Left ventricle myocardium inferior (tissue), 1 donor: ENCODE data around the gene SLC31A1. TPM values are rescaled to one million over a fixed set of nuclear protein-coding genes. Genes with fewer than 3 reads are reported as not detected.
A peak's percentile ranks its signal among the peaks of the same experiment; 100 is the strongest.

Source experiments
- DNase-seq: peaks from one replicate; pipeline ENCODE4 v3.0.0-alpha.2; 2020
- H3K27ac ChIP-seq: fragments of 200-600 bp; replicated peaks from 2 replicates; pipeline ENCODE4 v1.8.0; 2021
- H3K27me3 ChIP-seq: fragments of 200-600 bp; 2 replicates; pipeline ENCODE4 v1.8.0; 2021; ENCODE audit warnings: low read depth
- H3K36me3 ChIP-seq: fragments of 200-600 bp; 2 replicates; pipeline ENCODE4 v1.8.0; 2021
- H3K4me1 ChIP-seq: fragments of 200-600 bp; 2 replicates; pipeline ENCODE4 v1.8.0; 2021
- H3K4me3 ChIP-seq: fragments of 200-600 bp; 2 replicates; pipeline ENCODE4 v1.8.0; 2021; ENCODE audit warnings: mild to moderate bottlenecking, moderate library complexity
- H3K9me3 ChIP-seq: fragments of 200-600 bp; replicated peaks from 2 replicates; pipeline ENCODE4 v1.8.0; 2021
- intact Hi-C: fragments of 100-400 bp; cut with micrococcal nuclease; formaldehyde crosslinking; loops from one replicate; pipeline ENCODE4 v1.11.0; 2022
- total RNA-seq: library from RNA; stranded (reverse); fragmentation: NEBNext Ultra II Directional; extraction: Animal tissue kit (Norgen Biotek cat#: 25700); gene quantifications from one replicate; pipeline ENCODE4 v1.2.1, GENCODE V29; 2021
- TF ChIP-seq, protein P1 (sequence below): fragments of 200-600 bp; IDR thresholded peaks from 2 replicates; pipeline ENCODE4 v1.8.0; 2021; ENCODE audit warnings: antibody characterized with exemption, mild to moderate bottlenecking, borderline replicate concordance
- donor health status: DM: no; HTN: yes; CAD: no; lungs with severe emphysema.

The SLC31A1 gene
- total RNA-seq, 1 donor from 2014 or later = 12.6 TPM

- no peak for DNase-seq
- intact Hi-C loops = no loop called here
- TF ChIP-seq, protein P1, sequence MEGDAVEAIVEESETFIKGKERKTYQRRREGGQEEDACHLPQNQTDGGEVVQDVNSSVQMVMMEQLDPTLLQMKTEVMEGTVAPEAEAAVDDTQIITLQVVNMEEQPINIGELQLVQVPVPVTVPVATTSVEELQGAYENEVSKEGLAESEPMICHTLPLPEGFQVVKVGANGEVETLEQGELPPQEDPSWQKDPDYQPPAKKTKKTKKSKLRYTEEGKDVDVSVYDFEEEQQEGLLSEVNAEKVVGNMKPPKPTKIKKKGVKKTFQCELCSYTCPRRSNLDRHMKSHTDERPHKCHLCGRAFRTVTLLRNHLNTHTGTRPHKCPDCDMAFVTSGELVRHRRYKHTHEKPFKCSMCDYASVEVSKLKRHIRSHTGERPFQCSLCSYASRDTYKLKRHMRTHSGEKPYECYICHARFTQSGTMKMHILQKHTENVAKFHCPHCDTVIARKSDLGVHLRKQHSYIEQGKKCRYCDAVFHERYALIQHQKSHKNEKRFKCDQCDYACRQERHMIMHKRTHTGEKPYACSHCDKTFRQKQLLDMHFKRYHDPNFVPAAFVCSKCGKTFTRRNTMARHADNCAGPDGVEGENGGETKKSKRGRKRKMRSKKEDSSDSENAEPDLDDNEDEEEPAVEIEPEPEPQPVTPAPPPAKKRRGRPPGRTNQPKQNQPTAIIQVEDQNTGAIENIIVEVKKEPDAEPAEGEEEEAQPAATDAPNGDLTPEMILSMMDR = no peak
- Histone ChIP-seq H3K9me3 (no peaks in the 10 kb centered on the region), H3K4me1 (peaks cover 82% of the 10 kb centered on the region), H3K27me3 (no peaks in the 10 kb centered on the region), H3K27ac (peak overlapping the region; percentile 92), H3K36me3 (peaks cover 7% of the 10 kb centered on the region), H3K4me3 (peak overlapping the region; percentile 87)
Observed at GRCh38 chr9:113219969-113220368, 1.4 kb upstream of the SLC31A1 start.

- Histone ChIP-seq H3K9me3 (no peaks in the 10 kb centered on the region), H3K36me3 (peaks cover 9% of the 10 kb centered on the region), H3K27me3 (no peaks in the 10 kb centered on the region), H3K4me1 (peaks cover 82% of the 10 kb centered on the region), H3K4me3 (peak overlapping the region; percentile 87), H3K27ac (peak overlapping the region; percentile 92)
- no peak for DNase-seq
- intact Hi-C loops = no loop called here
- TF ChIP-seq, protein P1 = no peak
Observed at GRCh38 chr9:113220467-113221002, 809 bp upstream of the SLC31A1 start.

DNA sequence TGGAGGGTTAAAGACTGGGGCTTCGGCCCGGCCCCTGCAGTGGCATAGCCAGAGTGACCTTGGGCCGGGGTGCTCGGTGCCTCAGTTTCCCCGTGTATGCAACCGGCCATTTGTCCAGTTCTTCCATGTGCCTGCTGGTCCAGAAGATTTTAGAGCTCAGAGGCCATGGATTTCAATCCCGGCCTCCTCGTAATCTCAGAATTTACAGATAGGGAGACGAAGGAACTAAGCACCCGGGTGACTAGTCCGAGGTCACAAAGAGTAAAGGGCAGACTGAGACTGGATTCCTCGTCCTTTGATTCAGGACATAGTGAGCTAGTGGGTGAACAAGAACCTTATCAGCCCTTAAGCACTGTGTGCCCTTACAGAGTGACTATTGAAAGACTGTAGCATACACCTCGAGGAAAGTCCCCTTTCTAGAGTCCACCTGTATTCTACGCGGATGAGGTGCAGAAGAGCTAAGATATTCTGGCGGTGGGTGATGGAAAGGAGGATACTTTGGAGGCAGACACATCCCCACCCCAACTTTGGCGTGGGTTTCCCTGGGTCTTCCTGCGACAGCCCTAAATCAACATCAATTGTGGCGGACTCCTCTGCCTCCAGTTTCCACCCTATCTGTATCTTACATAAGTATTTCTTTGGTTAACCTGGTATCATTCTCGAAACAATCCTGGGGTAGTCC, 597 bp downstream of the SLC31A1 start:
- H3K9me3 ChIP-seq = no peaks in the 10 kb centered on the region
- DNase-seq = no peak
- H3K4me3 ChIP-seq = peak overlapping the region; percentile 87
- TF ChIP-seq, protein P1 = no peak
- peaks cover 83% of the 10 kb centered on the region for H3K4me1 ChIP-seq
- peaks cover 9% of the 10 kb centered on the region for H3K36me3 ChIP-seq
- intact Hi-C loops = no loop called here
- no peaks in the 10 kb centered on the region for H3K27me3 ChIP-seq
- H3K27ac ChIP-seq = peak overlapping the region; percentile 92

DNA sequence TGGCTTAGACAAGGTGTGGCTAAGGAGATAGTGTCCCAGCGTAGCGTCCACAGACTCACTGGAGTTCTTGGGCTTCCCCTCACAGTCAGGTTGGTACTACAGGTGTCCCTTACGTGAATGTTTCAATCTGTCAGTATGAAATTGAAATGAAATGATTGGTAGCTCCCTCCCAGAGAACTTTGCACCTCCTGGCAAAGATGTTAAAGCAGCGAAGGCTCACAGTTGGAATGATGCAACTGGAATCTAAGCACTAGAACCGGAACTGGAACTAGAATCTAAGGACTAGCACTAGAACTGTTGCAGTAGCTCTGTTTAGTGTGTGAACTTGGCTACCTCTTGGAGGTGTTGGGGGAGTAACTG, 1.1 kb downstream of the SLC31A1 start:
- intact Hi-C loops = no loop called here
- Histone ChIP-seq H3K27me3 (no peaks in the 10 kb centered on the region), H3K4me1 (peaks cover 86% of the 10 kb centered on the region), H3K9me3 (no peaks in the 10 kb centered on the region), H3K4me3 (peak overlapping the region; percentile 87), H3K36me3 (peaks cover 7% of the 10 kb centered on the region), H3K27ac (peak overlapping the region; percentile 92)
- TF ChIP-seq, protein P1 = no peak
- no peak for DNase-seq

DNA sequence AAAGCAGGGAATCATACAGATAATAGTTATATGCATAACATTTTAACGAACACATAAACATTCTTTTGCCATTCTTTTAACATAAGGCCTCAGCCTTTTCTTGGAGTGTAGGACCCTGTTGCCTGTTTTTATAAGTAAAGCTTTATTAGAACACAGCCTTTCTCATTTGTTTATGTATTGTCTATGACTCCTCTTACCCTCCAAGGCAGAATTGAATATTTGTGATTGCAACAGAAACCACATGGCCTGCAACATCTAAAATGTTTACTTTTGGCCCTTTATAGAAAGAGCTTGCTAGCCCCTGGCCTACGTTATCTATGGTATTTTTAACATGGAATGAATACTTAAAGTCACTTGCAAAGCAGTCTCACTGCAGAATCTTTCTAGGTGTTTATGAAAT, 2.6 kb downstream of the SLC31A1 start:
- H3K4me1 ChIP-seq = peaks cover 79% of the 10 kb centered on the region
- no peaks in the 10 kb centered on the region for H3K27me3 ChIP-seq
- intact Hi-C loops = no loop called here
- TF ChIP-seq, protein P1 = no peak
- no peaks in the 10 kb centered on the region for H3K9me3 ChIP-seq
- H3K36me3 ChIP-seq = peaks cover 5% of the 10 kb centered on the region
- no peak overlapping the region for H3K27ac ChIP-seq
- no peak overlapping the region for H3K4me3 ChIP-seq
- DNase-seq = no peak
